T-helper 22 cell (primary cell): ENCODE results near the gene KIAA2012.

Experiments
- DNase-seq: peaks from one replicate; pipeline ENCODE4 v3.0.0-alpha.2; 2020; ENCODE audit warnings: low read depth

The KIAA2012 gene

DNA sequence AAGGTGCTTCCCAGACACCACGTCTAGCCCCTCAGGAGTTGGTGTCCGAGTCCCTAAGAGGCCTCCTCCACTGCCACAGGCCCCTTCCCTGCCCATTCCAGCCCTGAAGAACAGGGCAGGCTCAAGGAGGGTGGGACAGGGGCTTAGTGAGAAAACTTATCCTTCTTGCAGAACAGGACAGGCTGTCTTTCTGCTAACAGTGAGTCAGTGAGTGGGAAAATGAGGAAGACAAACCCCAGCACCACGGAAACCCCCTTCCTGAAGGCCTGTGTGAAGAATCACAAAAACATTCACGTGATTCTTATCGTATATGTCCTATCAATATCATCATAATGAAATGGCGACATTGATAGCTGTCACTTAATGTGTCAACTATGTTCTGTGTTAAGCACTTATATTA, 29.6 kb upstream of the KIAA2012 start:
- no peak for DNase-seq

DNA sequence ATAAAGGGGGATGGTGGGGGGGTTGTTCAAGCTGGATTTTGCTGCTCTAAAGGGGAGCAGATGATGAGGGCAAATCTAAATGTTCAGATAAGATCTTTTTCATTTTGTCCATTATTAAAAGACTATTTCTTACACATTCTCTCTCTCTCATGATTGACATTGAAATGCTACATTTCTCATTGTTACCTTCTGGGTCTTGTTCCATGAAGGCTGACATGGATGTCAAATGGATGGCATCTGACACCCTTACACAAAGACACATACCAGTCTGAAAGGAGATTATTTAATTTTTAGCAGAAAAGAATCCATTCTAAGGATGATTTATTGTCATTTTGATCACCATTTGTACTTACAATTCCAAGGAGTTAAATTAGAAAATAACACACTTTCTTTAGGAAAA, 28.3 kb upstream of the KIAA2012 start:
- no peak for DNase-seq

DNA sequence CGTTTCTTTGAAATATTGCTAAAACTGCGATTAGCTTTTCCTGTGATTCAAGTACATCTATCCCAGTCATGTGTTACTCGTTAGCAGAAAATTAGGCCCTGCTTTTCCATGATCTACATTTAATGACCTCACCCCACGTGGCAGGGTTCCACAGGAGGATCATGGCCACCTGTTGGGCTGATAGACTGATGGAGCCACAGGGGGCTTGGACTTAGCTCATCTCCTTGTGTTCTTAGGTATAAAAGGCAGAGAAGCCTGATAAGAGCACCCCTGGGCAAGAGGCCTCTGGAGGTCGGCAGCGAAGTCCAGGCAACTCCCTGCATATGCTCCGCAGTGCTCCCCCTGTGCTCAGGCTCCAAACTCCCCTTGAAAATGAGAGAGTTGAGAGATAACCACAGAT, 26.5 kb upstream of the KIAA2012 start:
- no peak for DNase-seq

DNA sequence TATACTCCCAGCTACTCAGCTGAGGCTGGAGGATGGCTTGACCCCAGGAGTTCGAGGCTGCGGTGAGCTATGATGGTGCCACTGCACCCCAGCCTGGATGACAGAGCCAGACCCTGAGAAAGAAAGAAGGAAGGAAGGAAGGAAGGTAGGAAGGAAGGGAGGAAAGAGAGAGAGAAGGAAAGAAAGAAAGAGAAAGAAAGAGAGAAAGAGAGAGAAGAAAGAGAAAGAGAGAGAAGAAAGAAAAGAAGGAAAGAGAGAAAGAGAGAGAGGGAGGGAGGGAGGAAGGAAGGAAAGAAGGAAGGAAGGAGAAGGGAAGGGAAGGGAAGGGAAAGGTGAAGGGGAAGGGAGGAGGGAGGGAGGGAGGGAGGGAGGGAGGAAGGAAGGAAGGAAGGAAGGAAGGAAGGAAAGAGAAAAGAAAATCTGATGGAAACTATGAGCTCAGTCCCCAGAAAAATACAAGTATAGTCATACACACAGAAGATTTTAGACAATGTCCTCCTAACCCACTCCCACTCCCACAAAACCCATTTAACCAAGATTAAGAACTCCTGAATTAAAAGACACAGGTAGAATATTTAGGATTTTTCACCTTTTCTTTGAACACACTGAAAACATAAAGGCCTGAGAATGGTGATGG, 23.8 kb upstream of the KIAA2012 start:
- DNase-seq = no peak

DNA sequence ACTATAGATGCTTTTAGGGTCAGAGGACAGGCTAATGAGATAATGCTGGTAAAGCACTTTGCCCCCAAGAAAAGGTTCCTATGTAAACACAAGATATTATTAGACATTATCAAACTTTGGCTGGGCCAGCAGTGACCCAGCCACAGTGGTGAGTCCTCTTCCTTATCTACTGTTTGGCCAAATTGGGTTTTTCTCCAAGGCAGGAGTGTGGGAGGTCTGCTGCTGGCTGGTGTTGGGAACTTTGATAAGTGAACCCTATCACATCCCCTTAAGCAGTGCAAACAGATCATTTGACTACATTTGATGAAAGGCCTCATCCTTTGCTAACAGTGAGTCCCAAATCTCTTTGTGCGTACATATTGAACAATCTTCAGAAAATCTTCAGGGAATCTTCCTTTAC, 23.2 kb upstream of the KIAA2012 start:
- no peak for DNase-seq

DNA sequence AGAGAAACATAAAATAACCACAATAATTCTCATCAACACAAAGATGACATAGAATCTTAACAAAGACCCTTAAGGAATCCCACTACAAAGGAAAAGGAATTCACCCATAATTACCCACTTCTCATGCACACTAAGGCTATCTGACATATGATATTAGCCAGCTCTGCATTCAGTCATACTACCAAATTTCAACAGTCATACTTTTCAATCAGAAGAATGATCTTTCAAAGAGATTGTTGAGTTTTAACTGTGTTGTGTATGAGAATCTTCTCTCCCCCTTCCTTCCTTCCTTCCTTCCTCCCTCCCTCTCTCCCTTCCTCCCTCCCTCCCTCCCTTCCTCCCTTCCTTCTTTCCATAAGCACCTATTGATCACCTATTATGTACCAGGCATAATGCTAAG, 22.4 kb upstream of the KIAA2012 start:
- DNase-seq = no peak

DNA sequence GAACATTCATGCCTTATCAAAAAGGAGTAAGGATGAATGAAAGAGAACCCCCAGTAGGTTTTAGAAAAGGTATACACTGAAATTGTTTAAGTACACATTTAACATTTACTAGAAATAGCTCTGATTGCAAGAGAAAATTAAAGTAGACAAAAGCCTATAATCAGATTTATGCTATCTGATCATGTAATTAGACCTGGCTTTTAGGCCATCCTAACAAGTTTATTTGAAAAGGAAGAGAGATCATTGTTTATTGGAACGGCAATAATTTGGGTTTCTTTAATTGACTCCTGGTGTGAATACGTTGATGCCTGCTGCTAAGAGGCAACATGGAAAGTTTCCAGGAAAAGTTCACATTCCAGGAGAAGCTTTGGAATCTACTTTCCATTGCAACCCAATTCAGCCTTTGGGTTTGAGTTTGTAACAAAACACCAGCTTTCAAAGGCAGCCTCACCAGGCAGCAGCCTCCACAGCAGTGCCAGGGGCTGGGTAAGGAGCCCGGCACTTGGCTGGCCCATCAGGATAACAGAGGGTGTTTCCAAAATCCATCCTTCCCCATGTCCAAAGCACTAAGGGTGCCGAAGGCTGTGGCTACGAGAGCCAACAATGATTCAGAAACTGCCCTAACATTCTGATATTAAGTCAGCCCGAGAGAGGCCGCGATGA, 21.4 kb upstream of the KIAA2012 start:
- no peak for DNase-seq

DNA sequence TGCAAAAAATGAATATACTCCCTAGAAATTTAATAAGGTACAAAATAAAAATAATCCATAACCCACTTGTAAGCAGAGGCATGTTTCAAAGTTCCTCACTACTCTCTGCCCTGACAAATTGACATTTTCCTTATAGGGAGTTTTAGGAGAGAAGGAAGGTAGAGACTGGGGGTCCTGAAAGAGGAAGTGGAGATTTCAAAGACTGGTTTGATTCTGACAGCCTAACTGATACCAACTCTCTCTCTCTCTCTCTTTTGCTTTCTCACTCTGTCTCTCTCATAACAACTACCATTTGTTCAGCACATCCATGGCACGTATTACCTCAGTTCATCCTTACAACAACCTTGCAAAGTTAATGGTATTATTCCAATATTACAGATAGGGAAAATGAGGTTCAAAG, 20.8 kb upstream of the KIAA2012 start:
- no peak for DNase-seq

DNA sequence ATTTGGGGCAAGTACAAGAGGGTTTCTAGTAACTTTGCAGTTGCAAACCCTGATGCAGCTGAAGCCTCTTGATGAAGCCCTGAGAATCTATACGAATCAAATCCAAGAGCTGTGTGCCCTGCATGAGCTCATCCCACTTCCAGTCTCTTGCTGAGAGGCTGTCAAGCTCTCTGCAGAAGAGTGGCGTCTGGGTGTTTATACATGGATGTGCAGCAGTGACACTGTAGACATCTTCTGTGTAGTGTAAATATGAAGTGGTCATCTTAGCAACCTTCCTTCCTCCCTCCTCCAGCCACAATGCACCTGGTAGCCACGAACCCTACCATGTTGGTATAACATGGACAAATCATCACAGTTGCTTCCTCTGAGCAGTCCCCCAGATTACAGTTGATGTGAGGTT, 18.4 kb upstream of the KIAA2012 start:
- DNase-seq = no peak

DNA sequence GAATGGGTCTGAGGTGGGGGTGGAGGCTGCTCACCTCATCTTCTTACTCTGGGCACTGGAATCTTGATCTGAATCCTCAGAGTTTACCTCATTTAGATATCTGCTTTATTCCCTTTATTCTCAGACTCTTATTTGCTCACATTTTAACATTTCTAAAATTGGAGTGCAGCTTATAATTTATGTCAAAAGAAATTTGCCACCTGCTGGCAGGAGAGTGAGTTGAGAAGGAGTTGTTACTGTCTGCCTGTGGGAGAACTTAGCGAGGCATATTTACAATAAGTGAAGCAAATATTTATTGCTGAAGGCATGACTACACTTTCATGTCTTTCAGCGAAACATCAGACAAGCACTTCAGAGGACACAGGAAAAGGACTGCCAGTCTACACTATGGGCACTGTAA, 16.4 kb upstream of the KIAA2012 start:
- DNase-seq = no peak

DNA sequence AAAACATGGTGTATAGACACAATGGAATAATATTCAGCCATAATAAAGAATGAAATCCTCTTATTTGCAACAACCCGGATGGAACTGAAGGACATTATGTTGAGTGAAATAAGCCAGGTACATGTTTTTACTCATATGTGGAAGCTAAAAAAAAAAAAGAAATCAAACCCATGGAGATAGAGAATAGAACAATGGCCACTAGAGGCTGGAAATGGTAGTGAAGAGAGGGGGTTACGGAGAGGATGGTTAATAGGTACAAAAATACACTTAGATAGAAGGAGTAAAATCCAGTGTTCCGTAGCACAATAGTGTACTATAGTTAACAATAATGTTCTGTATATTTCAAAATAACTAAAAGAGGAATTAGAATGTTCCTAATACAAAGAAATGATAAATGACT, 12.8 kb upstream of the KIAA2012 start:
- no peak for DNase-seq

DNA sequence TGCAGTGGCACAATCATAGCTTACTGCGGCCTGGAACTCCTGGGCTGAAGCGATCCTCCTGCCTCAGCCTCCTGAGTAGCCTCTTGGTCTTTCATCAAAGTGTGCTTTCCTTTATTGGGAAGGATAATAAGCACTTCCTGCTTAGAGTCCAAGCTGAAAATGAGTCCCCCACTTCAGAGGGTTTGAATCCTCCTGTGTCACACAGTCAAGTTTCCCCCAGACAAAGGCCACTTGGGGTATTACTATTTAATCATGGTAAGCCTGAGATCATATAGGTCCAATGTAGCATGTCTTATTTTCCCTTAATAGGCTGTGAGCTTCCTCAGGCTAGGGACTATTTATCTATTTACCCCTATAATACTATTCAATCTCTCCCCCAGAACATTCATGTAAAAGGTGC, 11.4 kb upstream of the KIAA2012 start:
- no peak for DNase-seq

DNA sequence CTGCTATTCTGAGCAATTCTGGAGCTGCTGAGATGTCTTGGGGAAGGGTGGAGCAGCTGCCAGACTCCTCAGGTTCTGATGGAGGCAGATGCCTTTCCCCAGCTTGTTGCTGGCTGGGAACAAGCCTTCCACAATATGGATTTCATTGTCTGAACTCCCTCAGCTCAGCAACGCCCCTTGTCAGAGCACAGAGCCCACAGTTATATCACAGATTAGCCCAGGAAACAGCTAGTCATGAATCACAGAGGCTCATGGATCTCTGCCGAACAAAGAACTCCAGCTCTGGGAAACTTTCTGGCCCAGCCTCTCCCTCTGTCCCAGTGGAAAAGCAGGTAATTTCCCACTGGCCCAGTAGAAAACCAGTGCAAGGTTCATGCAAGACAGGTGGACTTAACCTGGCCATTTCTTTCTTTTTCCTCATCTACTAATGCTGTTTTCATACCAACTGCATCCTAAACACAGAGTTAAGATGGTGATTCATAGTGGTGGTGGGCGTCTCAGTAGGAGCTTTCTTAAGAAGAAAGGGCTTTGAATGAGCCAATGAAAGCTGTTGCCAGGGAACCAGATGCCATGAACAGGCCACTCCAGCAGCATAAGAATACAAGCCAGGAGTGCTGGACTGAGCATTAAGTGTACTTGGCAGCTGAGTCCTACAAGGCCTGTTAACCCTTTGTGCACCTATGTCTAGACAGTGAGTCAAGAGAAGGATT, 8.7 kb upstream of the KIAA2012 start:
- no peak for DNase-seq

DNA sequence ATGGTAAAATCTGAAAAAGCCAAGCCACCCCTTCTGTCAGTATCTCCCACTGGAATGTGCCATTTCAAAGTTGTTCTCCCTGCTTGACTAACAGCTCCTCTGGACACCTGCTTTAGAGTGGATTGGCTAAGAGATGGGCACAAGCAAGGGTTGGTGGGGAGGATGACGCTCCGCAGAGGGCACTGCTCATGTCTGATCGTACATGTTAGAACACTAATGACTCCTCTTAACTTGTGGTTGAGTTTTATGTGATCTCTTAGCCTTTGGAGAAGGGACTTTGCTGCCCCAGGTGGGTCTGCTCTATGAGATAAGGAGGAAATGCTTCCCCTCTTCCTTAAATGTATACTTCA, 8.2 kb upstream of the KIAA2012 start:
- DNase-seq = no peak

DNA sequence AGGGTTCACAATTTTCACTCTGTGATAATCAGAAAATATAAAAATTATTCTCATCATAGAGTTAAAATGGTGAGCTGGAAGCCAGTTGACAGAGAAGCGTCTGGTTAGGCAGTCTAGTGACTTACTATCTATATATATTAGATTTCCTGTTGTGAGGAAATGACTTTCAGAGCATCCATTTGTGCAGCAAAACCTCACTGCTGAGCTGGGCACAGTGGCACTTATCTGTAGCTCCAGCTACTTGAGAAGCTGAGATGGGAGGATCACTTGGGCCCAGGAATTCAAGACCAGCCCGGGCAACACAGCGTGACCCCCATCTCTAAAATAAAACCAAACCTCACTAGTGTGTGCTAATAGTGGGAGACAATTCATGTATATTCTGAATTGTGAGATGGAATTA, 7.2 kb upstream of the KIAA2012 start:
- DNase-seq = no peak

DNA sequence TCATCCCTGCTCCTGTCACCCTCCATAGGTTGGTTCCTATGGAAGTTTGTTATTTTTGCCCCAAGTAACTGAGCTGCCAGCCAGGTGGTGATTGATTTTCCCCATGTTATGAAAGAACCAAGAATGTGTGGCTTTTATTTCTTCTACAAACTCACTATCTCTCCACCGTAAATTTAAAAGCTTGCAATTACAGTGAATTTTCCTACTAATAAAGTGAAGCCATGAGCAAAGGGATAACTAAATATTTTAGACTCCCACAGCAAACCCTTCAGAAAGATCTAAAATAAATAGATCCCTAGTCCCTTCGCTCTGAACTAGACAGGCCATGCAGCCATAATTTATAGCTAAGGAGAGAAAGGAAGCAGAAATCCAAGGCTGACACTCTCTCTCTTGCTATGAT, 6.2 kb upstream of the KIAA2012 start:
- no peak for DNase-seq

DNA sequence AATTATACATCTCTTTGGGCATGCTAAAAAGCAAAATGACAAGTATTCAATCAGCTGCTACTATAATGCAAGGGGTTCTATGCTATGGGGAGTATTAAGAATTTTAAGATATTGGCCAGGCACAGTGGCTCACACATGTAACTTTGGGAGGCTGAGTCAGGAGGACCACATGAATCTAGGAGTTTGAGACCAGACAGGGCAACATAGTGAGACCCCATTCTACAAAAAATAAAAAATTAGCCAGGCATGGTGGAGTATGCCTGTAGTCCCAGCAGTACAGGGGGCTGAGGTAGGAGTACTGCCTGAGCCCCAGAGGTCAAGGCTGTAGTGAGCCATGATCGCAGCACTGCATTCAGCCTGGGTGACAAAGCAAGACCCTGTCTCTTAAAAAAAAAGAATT, 5.5 kb upstream of the KIAA2012 start:
- no peak for DNase-seq

DNA sequence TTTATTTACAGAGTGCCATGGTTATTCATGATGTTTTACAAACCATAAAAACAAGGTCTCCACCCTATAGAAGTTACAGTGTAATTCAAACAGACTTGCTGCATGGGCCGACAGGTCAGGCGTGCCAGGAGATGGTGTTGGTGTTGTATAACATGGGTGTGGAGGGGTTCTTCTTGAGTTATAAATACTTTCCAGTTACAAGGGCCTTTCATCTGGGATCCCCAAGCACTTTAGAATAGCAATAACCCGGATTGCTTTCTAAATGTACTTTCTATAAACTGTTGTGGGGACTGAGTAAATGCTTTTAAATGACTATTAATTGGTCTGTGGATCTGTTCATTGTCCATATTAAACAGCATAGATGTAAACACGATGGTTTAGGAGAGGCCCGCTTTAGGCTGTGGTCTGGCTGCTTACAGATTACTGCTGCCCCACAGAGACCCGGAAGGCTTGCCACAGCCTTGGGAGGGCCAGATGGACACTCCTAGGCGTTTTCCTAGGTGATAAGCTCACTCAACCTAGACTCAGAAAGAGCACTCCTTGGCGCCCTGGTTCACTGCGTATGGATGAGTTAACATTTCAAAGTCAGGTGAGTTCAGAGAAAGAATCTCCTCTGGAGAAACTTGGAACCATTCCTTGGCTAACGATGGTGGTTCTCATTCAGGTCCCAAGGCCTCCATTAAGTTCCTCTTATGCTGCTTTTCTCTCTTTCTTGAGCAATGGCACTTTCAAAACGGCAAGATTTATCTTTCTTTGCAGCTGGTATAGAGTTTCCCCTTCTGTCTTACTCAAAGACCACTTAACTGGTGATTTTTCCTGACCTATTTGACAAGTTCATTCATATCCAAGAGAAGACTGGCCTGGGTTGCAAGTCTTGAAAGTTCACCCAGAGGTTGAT, 3.6 kb upstream of the KIAA2012 start:
- DNase-seq = no peak

DNA sequence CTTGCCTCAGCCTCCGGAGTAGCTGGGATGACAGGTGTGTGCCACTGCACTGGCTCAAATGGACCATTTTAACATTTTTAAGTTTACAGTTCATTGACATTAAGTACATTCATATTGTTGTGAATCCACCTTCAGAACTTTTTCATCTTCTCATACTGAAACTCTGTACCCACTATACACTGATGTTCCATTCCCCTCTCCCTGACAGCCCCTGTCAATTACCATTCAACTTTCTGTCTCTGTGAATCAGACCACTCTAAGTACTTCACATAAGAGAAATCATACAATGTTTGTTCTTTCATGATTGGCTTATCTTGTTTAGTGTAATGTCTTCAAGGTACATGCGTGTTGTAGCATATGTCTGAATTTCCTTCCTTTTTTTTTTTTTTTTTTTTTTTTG, 1.9 kb upstream of the KIAA2012 start:
- DNase-seq = no peak

DNA sequence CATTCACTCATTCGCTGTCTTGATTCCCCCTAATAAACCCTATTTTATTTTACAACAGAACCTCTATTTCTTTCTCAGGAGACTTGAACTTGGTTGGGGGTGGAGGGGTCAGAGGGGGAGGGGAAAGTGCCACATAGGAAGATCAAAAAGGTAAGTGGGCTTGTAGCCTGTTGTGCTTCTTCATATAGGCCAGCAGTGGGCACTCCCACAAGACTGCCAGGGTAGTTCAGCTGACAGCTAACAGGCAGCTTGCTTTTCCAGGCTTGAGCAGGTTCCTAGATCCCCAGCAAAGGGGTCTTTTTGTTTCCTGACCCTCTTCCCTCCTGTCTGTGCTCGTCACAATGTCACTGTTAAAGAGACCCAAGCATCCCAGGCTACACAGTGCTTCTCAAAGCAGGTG, 829 bp upstream of the KIAA2012 start:
- DNase-seq = no peak

DNA sequence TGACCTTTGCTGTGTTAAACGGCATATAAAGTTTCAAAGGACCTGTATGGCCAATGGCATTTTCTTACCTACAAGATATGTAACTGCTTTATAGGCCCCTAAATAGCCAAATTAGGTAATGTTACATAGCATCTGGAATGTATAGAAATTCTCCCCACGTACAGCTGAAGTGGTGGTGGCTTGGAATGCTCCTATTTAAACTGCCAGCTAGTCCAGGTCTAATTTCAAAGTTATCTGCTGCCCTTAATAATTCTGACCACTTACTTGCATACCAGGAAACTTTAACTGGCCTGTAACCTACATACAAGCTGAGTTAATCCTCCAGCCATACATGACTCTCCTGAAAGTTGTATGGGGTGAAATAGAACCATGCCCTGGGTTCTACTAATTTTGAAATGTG, 1.3 kb downstream of the KIAA2012 start:
- no peak for DNase-seq

DNA sequence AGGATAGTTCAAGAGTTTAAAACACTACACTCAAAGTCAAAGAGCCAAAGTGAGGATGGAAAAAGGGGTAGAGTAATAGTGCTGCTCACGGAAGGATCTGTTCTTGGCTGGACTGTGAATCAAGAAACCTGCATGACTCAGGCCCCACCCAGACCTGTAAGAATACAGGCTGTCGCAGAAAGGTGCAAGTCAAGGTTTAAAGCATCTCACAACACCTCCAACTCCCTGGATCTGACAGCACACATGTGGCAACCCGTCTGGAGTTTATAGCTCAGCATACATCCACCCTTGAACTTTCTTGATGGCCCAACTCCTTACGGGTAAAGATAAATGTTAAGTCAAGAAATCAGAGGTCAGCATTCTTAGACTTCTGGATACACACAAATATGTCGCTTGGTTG, 6.3 kb downstream of the KIAA2012 start:
- DNase-seq = no peak

DNA sequence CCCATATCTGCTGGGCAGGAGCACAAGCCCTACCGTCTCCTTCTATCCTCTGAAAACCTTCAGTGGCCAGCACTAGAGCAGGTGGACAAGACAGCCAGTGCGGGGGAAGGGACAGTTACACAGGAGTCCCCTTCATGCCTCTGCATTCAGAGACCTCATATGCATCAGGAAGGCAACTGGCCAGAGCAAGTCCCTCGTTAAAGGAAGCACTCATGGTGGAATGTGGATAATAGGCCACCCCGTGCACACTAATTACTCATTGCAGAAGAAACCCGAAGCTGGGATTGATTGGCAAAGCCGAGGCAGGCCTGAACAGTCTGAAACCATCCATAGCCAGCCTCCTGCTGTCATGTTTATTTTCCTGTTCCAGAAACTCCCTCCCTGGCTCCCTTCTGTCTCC, 11.2 kb downstream of the KIAA2012 start:
- DNase-seq = no peak
